DND-41 (cell line): Measurements from ENCODE around the gene TMPRSS4.
A peak's percentile ranks its signal among the peaks of the same experiment; 100 is the strongest.

Experiments used
- ATAC-seq: fragments of 200-7000 bp; cut with Tn5 transposase; 3 replicates; pipeline ENCODE4 v1.9.1; 2021; ENCODE audit warnings: low read depth; ENCODE audit not compliant: insufficient read depth
- DNase-seq: peaks from one replicate; pipeline ENCODE4 v3.0.0-alpha.2; 2020
- H2AFZ ChIP-seq: 2 replicates; pipeline ENCODE4 v1.6.0; 2012; ENCODE audit warnings: low read depth, low read length
- H3K27ac ChIP-seq: 2 replicates; pipeline ENCODE4 v1.5.1; 2012; ENCODE audit warnings: low read length, inconsistent platforms
- H3K27me3 ChIP-seq: fragments of 200-600 bp; sonication (generic); 2 replicates; pipeline ENCODE4 v1.6.0; 2012; ENCODE audit warnings: low read length, mild to moderate bottlenecking, inconsistent platforms; ENCODE audit not compliant: insufficient read depth, poor library complexity
- H3K36me3 ChIP-seq: 2 replicates; pipeline ENCODE4 v1.5.1; 2012; ENCODE audit warnings: low read length, inconsistent platforms; ENCODE audit not compliant: insufficient read depth
- H3K4me1 ChIP-seq: 2 replicates; pipeline ENCODE4 v1.5.1; 2012; ENCODE audit warnings: mild to moderate bottlenecking, low read length; ENCODE audit not compliant: insufficient read depth
- H3K4me2 ChIP-seq: 2 replicates; pipeline ENCODE4 v1.6.0; 2012; ENCODE audit warnings: mild to moderate bottlenecking, moderate library complexity, low read length, inconsistent platforms; ENCODE audit not compliant: insufficient read depth
- H3K4me3 ChIP-seq, 2 experiments: fragments of 200-600 bp in 1 of 2; shearing (Covaris generic) in 1 of 2; 2 replicates each; pipeline ENCODE4 v1.5.1; 2012 to 2016; ENCODE audit warnings: inconsistent platforms in 2 of 2, low read length in 2 of 2, mild to moderate bottlenecking in 2 of 2, low read depth in 1 of 2, moderate library complexity in 1 of 2
- H3K79me2 ChIP-seq: 2 replicates; pipeline ENCODE4 v1.6.0; 2012; ENCODE audit warnings: low read length, inconsistent platforms; ENCODE audit not compliant: insufficient read depth
- H3K9ac ChIP-seq: 2 replicates; pipeline ENCODE4 v1.6.0; 2012; ENCODE audit warnings: low read depth, mild to moderate bottlenecking, inconsistent platforms, low read length, moderate library complexity
- H3K9me3 ChIP-seq: 2 replicates; pipeline ENCODE4 v1.5.1; 2012; ENCODE audit warnings: low read length, moderate library complexity, mild to moderate bottlenecking, inconsistent platforms; ENCODE audit not compliant: insufficient read depth, severe bottlenecking
- H4K20me1 ChIP-seq: 2 replicates; pipeline ENCODE4 v1.6.0; 2012; ENCODE audit warnings: low read length; ENCODE audit not compliant: insufficient read depth
- CTCF ChIP-seq: IDR thresholded peaks from 2 replicates; pipeline ENCODE4 v1.5.1; 2012; ENCODE audit warnings: borderline replicate concordance, low read length, moderate library complexity, mild to moderate bottlenecking; ENCODE audit not compliant: poor library complexity, severe bottlenecking; ENCODE audit errors: extremely low read depth
- EZH2 ChIP-seq: IDR thresholded peaks from 3 replicates; pipeline ENCODE4 v1.6.1; 2012; ENCODE audit warnings: borderline replicate concordance, low read depth, mild to moderate bottlenecking, moderate library complexity, low read length, inconsistent platforms; ENCODE audit not compliant: severe bottlenecking

TMPRSS4 gene

DNA sequence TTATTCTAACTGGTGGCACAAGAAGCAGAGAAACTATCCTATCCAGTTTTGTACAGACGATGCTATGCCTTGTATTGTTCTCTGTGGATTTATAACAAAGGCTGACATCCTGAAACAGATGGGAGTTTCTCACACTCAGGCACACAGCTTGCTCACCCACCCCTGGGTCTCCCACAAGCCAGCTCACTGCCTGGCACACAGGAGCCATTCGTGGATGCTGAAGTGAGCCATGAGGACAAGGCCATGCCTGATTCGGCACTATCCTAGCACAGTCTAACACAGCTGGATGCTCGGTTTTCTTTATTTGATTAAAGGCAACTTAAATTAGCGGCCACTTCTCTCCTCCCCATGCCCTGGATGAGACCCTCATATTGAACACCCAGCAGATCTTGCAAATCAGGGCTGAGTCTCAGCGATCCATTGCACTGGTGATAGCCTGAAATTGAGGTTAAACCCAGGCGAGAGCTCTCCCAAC, 25.7 kb upstream of the TMPRSS4 start:
- DNase-seq: no peak
- no peak overlapping the region for H2AFZ ChIP-seq
- H3K27ac ChIP-seq: peak overlapping the region; percentile 50; the same call in 1 of the 2 replicates
- no peak overlapping the region for H3K9ac ChIP-seq
- H3K27me3 ChIP-seq: no peaks in the 10 kb centered on the region
- no peaks in the 10 kb centered on the region for H3K9me3 ChIP-seq
- no peaks in the 10 kb centered on the region for H4K20me1 ChIP-seq
- H3K36me3 ChIP-seq: no peaks in the 10 kb centered on the region
- H3K4me2 ChIP-seq: no peak overlapping the region
- H3K4me3 ChIP-seq: no peak overlapping the region
- peak; percentile 6; the same call in 2 of the 3 replicates for ATAC-seq
- H3K79me2 ChIP-seq: no peaks in the 10 kb centered on the region
- H3K4me1 ChIP-seq: peaks cover 15% of the 10 kb centered on the region
- TF ChIP-seq CTCF (no peak), EZH2 (no peak)

GRCh38 chr11:118051611-118052461, 25.0 kb upstream of the TMPRSS4 start:
- Histone ChIP-seq H3K4me1 (peaks cover 15% of the 10 kb centered on the region), H3K79me2 (no peaks in the 10 kb centered on the region), H3K4me2 (no peak overlapping the region), H3K27ac (0 out of 2 replicates have a peak overlapping the region, but pooled peaks have one; percentile 50), H2AFZ (no peak overlapping the region), H3K27me3 (no peaks in the 10 kb centered on the region), H3K4me3 (no peak overlapping the region), H4K20me1 (no peaks in the 10 kb centered on the region), H3K9me3 (no peaks in the 10 kb centered on the region), H3K36me3 (no peaks in the 10 kb centered on the region), H3K9ac (no peak overlapping the region)
- ATAC-seq (peak; percentile 87), DNase-seq (peak; percentile 65)
- TF ChIP-seq EZH2 (no peak), CTCF (no peak)

DNA sequence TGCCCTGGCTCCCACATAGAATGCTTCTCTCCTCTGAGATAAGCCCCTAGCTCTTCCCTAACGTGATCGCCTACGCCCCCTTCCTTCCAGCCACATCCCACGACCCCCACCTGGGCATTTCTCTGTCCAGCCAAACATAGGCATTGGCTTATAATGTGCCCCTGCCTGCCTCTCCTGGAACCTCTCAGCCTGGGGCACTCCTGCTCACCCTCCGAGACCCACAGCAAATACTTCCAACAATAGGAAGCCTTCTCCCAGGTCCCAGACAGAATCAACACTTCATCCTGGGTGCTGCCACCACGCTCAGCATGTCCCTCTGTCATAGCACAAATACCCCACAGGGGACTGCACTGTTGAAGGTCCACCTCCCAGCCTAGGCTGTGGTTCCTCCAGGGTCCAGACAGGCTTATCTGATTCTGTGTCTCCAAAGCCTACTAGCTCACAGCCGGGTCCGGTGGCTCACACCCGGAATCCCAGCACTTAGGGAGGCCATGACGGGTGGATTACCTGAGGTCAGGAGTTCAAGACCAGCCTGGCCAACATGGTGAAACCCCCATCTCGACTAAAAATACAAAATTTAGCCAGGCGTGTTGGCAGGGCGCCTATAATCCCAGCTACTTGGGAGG, 24.2 kb upstream of the TMPRSS4 start:
- DNase-seq (no peak), ATAC-seq (no peak)
- H3K4me2 ChIP-seq: no peak overlapping the region
- no peak overlapping the region for H3K4me3 ChIP-seq
- no peaks in the 10 kb centered on the region for H3K27me3 ChIP-seq
- TF ChIP-seq EZH2 (no peak), CTCF (no peak)
- H3K9me3 ChIP-seq: no peaks in the 10 kb centered on the region
- peaks cover 15% of the 10 kb centered on the region for H3K4me1 ChIP-seq
- H3K79me2 ChIP-seq: no peaks in the 10 kb centered on the region
- H3K36me3 ChIP-seq: no peaks in the 10 kb centered on the region
- no peaks in the 10 kb centered on the region for H4K20me1 ChIP-seq
- H3K9ac ChIP-seq: no peak overlapping the region
- H2AFZ ChIP-seq: no peak overlapping the region
- peak overlapping the region; percentile 45; the same call in 1 of the 2 replicates for H3K27ac ChIP-seq
